Muscle of leg (tissue), 11 donors: ENCODE results near the gene ABCG5. TPM values are rescaled to one million over a fixed set of nuclear protein-coding genes. Genes with fewer than 3 reads are reported as not detected.

Experiments
- DNase-seq: peaks from one replicate; pipeline ENCODE4 v3.0.0; 2013
- H3K27ac ChIP-seq: one replicate; pipeline ENCODE4 v1.5.1; 2013; ENCODE audit warnings: mild to moderate bottlenecking, low read length, control low read depth
- H3K27me3 ChIP-seq: one replicate; pipeline ENCODE4 v1.6.1; 2013; ENCODE audit warnings: low read length; ENCODE audit not compliant: control insufficient read depth, insufficient read depth
- H3K36me3 ChIP-seq: one replicate; pipeline ENCODE4 v1.6.1; 2013; ENCODE audit warnings: low read length; ENCODE audit not compliant: control insufficient read depth, insufficient read depth
- H3K4me1 ChIP-seq: one replicate; pipeline ENCODE4 v1.6.1; 2013; ENCODE audit warnings: low read length; ENCODE audit not compliant: control insufficient read depth, insufficient read depth
- H3K4me3 ChIP-seq: one replicate; pipeline ENCODE4 v1.5.1; 2013; ENCODE audit warnings: low read length, control low read depth
- H3K9me3 ChIP-seq: replicated peaks from 2 replicates; pipeline ENCODE4 v1.6.1; 2013; ENCODE audit warnings: low read depth, low read length; ENCODE audit not compliant: control insufficient read depth
- WGBS: methylation state at CpG from one replicate; pipeline ENCODE4 v1.1.5; 2013; ENCODE audit warnings: missing lambda C conversion rate; ENCODE audit not compliant: insufficient coverage; 5-methylcytosine and 5-hydroxymethylcytosine counted together
- polyA plus RNA-seq, 8 donors: library from polyadenylated mRNA; unstranded; fragments of 120-200 nt; gene quantifications; one replicate each; pipeline versions ENCODE4 v1.2.1 to v1.2.3, GENCODE V29; 2013; ENCODE audit warnings: inconsistent platforms in 1 of 8, low replicate concordance in 1 of 8; ENCODE audit not compliant: insufficient read length in 8 of 8, insufficient read depth in 1 of 8
- total RNA-seq: library from RNA; stranded (reverse); fragments of 120-200 nt; gene quantifications from one replicate; pipeline ENCODE4 v1.2.4, GENCODE V29; 2013

Gene ABCG5
- total and polyA plus RNA-seq, 9 donors: 0.06 to 0.78 (median 0.11) TPM; not detected in 3

DNA sequence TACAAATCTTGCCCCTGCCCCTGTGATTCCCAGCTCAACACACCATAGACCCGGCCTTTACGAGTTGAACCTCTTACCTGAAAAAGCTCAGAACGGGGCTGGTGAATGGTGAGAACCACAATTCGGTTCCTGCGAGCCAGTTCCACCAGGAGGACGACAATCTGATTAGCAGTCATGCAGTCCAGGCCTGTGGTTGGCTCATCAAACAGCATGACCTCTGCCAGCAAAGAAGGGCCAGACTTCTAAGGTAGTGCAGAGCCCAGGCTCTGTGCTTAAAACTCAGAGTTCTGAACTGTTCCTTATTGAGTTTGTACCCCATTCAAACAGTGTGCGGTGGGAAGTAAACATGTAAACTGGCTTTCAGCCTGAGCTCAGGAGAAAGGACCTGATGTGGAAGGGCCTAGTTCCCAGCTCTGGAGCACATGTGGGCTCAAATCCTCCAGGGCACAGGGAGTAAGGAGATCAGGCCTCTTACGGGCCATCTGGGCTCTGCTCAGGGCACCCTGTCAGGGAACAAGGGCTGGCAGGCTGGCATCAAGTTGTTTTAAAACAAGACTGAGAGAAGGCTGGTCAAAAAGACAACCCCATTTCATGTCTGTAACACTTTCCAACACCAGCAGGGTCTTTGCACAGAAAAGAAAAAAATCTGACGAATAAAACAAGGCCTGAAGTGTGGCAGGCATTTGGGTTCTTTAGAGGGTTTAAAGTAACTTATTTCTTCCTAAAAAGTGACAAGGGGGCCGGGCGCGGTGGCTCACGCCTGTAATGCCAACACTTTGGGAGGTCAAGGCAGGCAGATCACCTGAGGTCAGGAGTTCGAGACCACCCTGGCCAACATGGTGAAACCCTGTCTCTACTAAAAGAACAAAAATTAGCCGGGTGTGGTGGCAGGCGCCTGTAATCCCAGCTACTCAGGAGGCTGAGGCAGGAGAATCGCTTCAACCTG, 12.1 kb downstream of the ABCG5 start:
- WGBS: 95% methylated on average over 11 of the region's 17 CpGs
- Histone ChIP-seq H3K27ac (no peak overlapping the region), H3K27me3 (peaks cover 16% of the 10 kb centered on the region), H3K9me3 (no peaks in the 10 kb centered on the region), H3K4me3 (no peak overlapping the region), H3K4me1 (no peaks in the 10 kb centered on the region), H3K36me3 (no peaks in the 10 kb centered on the region)
- no peak for DNase-seq

DNA sequence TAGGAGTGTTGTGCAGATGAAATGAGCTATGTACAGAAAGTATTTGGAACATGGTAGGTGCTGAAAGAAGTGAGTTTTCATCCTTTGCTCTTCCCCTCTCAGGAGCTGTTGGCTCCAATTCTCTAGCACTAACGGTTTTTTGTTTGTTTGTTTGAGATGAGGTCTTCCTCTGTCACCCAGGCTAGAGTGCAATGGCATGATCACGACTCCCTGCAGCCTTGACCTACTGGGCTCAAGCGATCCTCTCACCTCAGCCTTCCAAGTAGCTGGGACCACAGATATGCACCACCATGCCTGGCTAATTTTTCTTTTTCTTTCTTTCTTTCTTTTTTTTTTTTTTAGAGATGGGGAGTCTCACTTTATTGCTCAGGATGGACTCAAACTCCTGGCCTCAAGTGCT, 12.8 kb downstream of the ABCG5 start:
- Histone ChIP-seq H3K4me3 (no peak overlapping the region), H3K36me3 (no peaks in the 10 kb centered on the region), H3K4me1 (no peaks in the 10 kb centered on the region), H3K27ac (no peak overlapping the region), H3K27me3 (peaks cover 10% of the 10 kb centered on the region), H3K9me3 (no peaks in the 10 kb centered on the region)
- WGBS: no CpG with 5 or more reads among the region's 3 CpGs
- DNase-seq: no peak

DNA sequence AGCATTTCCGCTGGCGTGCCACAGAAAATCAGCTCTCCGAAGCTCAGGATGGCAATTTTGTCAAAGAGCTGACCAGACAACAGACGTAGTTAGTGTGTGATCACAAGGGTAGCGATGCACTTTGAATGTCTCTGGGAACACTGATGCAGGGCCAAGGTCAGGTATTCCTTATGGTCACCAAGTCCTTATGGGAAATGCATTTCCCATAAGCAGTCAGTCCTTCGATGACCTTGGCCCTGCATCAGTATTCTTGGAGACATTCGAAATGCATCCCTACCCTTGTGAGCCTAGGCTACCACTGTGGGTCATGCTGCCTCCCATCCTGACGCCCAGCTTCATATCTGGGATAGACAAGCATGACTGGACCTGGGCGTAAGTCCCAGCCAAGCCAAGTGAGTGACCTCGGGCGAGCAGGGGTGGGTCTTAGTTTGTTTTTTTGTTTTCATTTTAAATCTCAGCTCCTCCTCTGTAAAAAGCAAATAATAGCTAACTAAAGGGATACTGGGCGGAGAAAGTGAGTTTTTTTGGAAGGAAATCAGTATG, 13.6 kb downstream of the ABCG5 start:
- H3K9me3 ChIP-seq: no peaks in the 10 kb centered on the region
- no peak overlapping the region for H3K4me3 ChIP-seq
- H3K36me3 ChIP-seq: no peaks in the 10 kb centered on the region
- H3K4me1 ChIP-seq: no peaks in the 10 kb centered on the region
- 90% methylated on average over 8 of the region's 12 CpGs for whole genome bisulfite sequencing
- DNase-seq: no peak
- H3K27ac ChIP-seq: no peak overlapping the region
- peaks cover 4% of the 10 kb centered on the region for H3K27me3 ChIP-seq

DNA sequence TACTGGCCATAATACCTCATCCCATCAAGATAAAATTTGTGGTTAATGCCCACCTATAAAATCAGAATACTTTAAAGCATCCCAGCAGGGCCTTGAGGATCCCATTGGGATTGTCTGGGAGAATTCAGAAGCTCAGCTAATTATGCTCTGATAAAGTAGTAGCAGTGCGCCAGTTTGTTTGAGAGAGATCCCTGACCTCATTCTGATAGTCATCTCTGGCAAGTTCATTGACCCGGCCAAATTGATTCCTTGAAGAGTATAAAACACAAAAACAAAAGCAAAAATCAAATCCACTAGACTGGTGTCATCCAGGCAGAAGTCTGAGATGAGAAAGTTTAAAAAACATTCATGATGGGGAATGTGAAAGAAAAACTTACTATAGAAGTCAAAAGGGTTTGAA, 14.1 kb downstream of the ABCG5 start:
- WGBS: 80% methylated on average over 1 of the region's 2 CpGs
- Histone ChIP-seq H3K36me3 (no peaks in the 10 kb centered on the region), H3K27ac (no peak overlapping the region), H3K4me1 (no peaks in the 10 kb centered on the region), H3K9me3 (no peaks in the 10 kb centered on the region), H3K4me3 (no peak overlapping the region), H3K27me3 (peaks cover 2% of the 10 kb centered on the region)
- no peak for DNase-seq

- 92% methylated on average over 7 of the region's 11 CpGs for WGBS
- Histone ChIP-seq H3K27me3 (peaks cover 2% of the 10 kb centered on the region), H3K27ac (no peak overlapping the region)
Measured at GRCh38 chr2:43823751-43824150, 14.9 kb downstream of the ABCG5 start.

GRCh38 chr2:43822839-43823238, 15.8 kb downstream of the ABCG5 start:
- 74% methylated on average over 5 of the region's 7 CpGs for WGBS
- H3K27ac ChIP-seq: no peak overlapping the region
- no peak for DNase-seq
- no peaks in the 10 kb centered on the region for H3K9me3 ChIP-seq
- H3K4me1 ChIP-seq: no peaks in the 10 kb centered on the region
- H3K36me3 ChIP-seq: no peaks in the 10 kb centered on the region
- H3K4me3 ChIP-seq: no peak overlapping the region
- H3K27me3 ChIP-seq: peaks cover 2% of the 10 kb centered on the region

More at GRCh38 chr2:43823751-43824150, 14.9 kb downstream of the ABCG5 start:
- no peak for DNase-seq
- H3K36me3 ChIP-seq: no peaks in the 10 kb centered on the region
- no peaks in the 10 kb centered on the region for H3K4me1 ChIP-seq
- no peak overlapping the region for H3K4me3 ChIP-seq
- H3K9me3 ChIP-seq: no peaks in the 10 kb centered on the region

- H3K36me3 ChIP-seq: no peaks in the 10 kb centered on the region
- 100% methylated on average over 2 of the region's 7 CpGs for WGBS
- no peak for DNase-seq
- H3K9me3 ChIP-seq: no peaks in the 10 kb centered on the region
- H3K27ac ChIP-seq: no peak overlapping the region
- H3K4me1 ChIP-seq: no peaks in the 10 kb centered on the region
- peaks cover 2% of the 10 kb centered on the region for H3K27me3 ChIP-seq
- H3K4me3 ChIP-seq: no peak overlapping the region
Measured at GRCh38 chr2:43819491-43820163, 19.0 kb downstream of the ABCG5 start.

GRCh38 chr2:43818761-43819160, 19.9 kb downstream of the ABCG5 start:
- Histone ChIP-seq H3K36me3 (no peaks in the 10 kb centered on the region), H3K27me3 (peaks cover 2% of the 10 kb centered on the region), H3K4me3 (no peak overlapping the region), H3K9me3 (no peaks in the 10 kb centered on the region), H3K27ac (no peak overlapping the region), H3K4me1 (no peaks in the 10 kb centered on the region)
- no CpG with 5 or more reads among the region's 5 CpGs for WGBS
- peak; percentile 15 for DNase-seq

- WGBS: no CpG with 5 or more reads among the region's 3 CpGs
- Histone ChIP-seq H3K27me3 (no peaks in the 10 kb centered on the region), H3K27ac (no peak overlapping the region), H3K9me3 (no peaks in the 10 kb centered on the region), H3K36me3 (no peaks in the 10 kb centered on the region), H3K4me1 (no peaks in the 10 kb centered on the region), H3K4me3 (no peak overlapping the region)
- peak; percentile 23 for DNase-seq
Measured at GRCh38 chr2:43814711-43815110, 23.9 kb downstream of the ABCG5 start.

- no peak for DNase-seq
- WGBS: no CpG with 5 or more reads among the region's 2 CpGs
- no peaks in the 10 kb centered on the region for H3K4me1 ChIP-seq
- H3K27me3 ChIP-seq: no peaks in the 10 kb centered on the region
- H3K27ac ChIP-seq: no peak overlapping the region
- H3K4me3 ChIP-seq: no peak overlapping the region
- peaks cover 2% of the 10 kb centered on the region for H3K36me3 ChIP-seq
- no peaks in the 10 kb centered on the region for H3K9me3 ChIP-seq
Measured at GRCh38 chr2:43812947-43813346, 25.7 kb downstream of the ABCG5 start.
